ENCODE data around the gene CLCNKA. TPM values are rescaled to one million over a fixed set of nuclear protein-coding genes. Genes with fewer than 3 reads are reported as not detected.
"Not testable (repeated sequence)": the region's sequence is repeated elsewhere in the genome, so short reads cannot be mapped to it uniquely, and the experiment has no call there.

Gene CLCNKA
- total RNA-seq, 1 donor from 2014 or later: not detected

DNA sequence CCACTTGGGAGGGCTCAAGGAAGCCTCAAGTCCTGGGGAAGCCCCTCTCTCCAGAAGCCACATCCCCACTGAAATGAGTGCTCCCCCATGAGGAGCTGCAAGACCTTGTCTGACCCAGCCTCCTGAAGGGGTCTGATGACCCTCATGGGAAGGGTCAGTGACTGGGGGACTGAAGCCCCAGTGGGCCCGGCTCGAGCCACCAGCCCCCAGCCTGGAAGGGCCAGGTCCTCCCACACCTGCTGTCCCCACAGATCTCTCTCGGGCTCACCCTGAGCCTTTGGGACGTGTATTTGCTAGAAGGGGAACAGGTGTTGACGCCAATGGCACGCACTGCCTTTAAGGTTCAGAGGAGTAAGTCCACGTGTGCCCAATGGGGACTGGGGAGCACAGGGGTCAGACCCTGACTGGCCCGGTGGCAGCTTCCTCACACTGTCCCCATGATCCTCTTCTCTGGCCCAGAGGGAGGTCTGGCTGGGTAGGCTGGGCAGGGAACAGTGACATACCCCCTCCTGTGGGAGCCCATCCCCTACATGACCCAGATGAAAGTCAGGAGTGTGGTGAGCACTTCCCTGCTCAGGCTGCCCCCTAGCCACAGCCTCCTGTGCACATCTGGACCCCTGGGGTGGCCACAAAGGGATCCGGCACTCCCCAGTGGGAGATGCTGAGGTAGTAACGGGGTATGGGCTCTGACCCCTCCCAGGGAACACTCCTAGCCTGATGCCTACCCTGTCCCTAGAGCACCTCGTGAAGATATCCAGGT lies 30.2 kb upstream of the CLCNKA start:
- no peak for DNase-seq (ENCODE audit: low spot score)
- Mint-ChIP-seq H3K9me3 (no peaks in the 10 kb centered on the region), H3K27me3 (ENCODE audit: low read depth) (no peaks in the 10 kb centered on the region), H3K36me3 (ENCODE audit: low read depth) (no peaks in the 10 kb centered on the region), H3K27ac (no peak overlapping the region), H3K4me1 (ENCODE audit: low read depth) (no peaks in the 10 kb centered on the region), H3K4me3 (ENCODE audit: low read depth) (no peak overlapping the region)
- intact Hi-C loops (cut with micrococcal nuclease): no loop called here

DNA sequence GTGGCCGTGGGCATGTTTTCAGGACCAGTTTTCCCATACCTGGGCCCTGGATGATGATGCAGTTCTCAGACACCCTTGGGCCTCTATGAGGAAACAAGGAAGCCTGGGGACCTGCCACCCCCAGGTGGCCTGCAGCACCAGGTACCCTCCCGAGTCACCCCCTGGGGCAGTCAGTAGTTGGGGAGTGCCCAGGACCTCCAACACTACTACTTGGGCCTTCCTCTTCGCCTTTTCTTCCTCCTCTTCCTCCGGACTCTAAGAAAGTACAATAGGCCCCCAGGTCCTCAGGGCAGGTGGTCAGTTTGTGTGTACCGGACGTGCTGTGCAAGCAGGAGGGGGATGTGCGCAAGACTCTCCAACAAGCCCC lies 29.7 kb upstream of the CLCNKA start:
- H3K4me3 Mint-ChIP-seq (ENCODE audit: low read depth): no peak overlapping the region
- H3K27ac Mint-ChIP-seq: no peak overlapping the region
- no peak for DNase-seq (ENCODE audit: low spot score)
- H3K4me1 Mint-ChIP-seq (ENCODE audit: low read depth): no peaks in the 10 kb centered on the region
- intact Hi-C loops (cut with micrococcal nuclease): no loop called here
- H3K36me3 Mint-ChIP-seq (ENCODE audit: low read depth): no peaks in the 10 kb centered on the region
- no peaks in the 10 kb centered on the region for H3K9me3 Mint-ChIP-seq
- no peaks in the 10 kb centered on the region for H3K27me3 Mint-ChIP-seq (ENCODE audit: low read depth)

DNA sequence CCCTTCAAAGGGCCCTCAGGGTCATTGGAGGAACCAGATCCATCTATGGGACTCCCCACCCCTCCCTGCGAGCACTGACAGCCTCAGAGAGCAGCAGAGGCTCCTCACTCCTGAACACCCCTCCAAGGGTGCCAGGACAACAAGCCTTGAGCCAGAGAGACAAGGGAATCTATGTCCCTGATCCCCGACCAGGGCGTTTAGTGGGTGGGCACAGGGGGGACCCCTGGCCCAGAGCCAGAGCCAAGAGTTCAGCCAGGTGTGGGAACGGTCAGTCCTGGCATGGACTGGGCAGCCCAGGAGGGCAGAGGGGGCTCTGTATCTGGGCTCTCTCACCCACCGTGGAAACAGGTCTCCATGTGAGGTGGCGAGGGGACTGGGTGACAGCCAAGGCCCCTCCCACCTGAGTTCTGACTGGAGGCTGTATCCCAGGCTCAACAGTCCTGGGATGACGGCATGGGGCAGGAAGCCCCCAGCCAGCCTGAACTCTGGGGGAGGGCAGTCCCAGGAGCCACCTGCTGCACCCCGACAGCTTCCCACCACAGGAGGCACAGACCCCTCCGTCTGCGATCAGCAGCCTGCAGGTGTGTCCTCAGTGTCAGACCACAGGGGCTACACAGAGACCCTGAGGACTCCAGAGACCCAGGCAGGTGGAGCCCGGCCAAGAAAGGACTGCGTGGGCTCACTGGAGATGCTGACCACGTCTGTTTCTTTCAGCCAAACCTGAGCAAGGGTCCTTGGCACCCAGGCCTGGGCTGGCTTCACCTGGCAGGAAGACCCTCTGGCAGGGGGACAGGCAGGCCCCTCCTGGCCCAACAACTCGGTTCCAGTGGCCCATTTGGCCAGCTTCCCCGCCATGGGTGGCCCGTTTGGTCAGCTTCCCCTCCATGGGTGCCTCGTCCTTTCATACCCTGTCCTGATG lies 29.0 kb upstream of the CLCNKA start:
- H3K9me3 Mint-ChIP-seq: no peaks in the 10 kb centered on the region
- H3K27ac Mint-ChIP-seq: no peak overlapping the region
- H3K4me1 Mint-ChIP-seq (ENCODE audit: low read depth): no peaks in the 10 kb centered on the region
- no peaks in the 10 kb centered on the region for H3K27me3 Mint-ChIP-seq (ENCODE audit: low read depth)
- DNase-seq (ENCODE audit: low spot score): no peak
- no peaks in the 10 kb centered on the region for H3K36me3 Mint-ChIP-seq (ENCODE audit: low read depth)
- no peak overlapping the region for H3K4me3 Mint-ChIP-seq (ENCODE audit: low read depth)
- intact Hi-C loops (cut with micrococcal nuclease): no loop called here

GRCh38 chr1:15993666-15994065 lies 28.2 kb upstream of the CLCNKA start:
- Mint-ChIP-seq H3K36me3 (ENCODE audit: low read depth) (no peaks in the 10 kb centered on the region), H3K27me3 (ENCODE audit: low read depth) (peaks cover 4% of the 10 kb centered on the region), H3K4me1 (ENCODE audit: low read depth) (no peaks in the 10 kb centered on the region), H3K27ac (no peak overlapping the region), H3K9me3 (no peaks in the 10 kb centered on the region), H3K4me3 (ENCODE audit: low read depth) (no peak overlapping the region)
- no peak for DNase-seq (ENCODE audit: low spot score)
- intact Hi-C loops (cut with micrococcal nuclease): loop anchor here (1.0 kb wide), 1 partner anchor 178 kb away; no protein-coding TSS in a partner anchor

DNA sequence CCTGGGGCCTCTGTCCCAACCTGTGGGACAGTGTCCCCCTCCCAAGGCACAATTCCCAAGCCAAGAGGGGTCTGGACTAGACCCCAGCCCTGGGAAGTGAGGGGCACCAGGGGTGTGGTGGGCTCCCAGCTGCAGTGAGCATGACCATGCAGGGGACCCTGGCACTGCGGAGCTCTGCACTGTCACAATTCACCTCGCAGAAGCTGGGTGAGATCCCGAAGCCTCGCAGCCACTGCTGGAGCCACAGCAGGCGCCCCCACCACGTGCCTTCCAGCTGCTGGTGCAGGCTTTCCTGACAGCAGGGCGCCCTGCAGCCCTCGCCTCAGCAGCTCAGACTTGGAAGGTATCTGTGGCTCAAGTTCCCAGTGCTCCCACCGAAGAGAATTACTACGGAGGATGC lies 27.8 kb upstream of the CLCNKA start:
- no peaks in the 10 kb centered on the region for H3K9me3 Mint-ChIP-seq
- no peak overlapping the region for H3K27ac Mint-ChIP-seq
- no peak overlapping the region for H3K4me3 Mint-ChIP-seq (ENCODE audit: low read depth)
- no peaks in the 10 kb centered on the region for H3K4me1 Mint-ChIP-seq (ENCODE audit: low read depth)
- intact Hi-C loops (cut with micrococcal nuclease): loop anchor here (1.0 kb wide), 1 partner anchor 179 kb away; no protein-coding TSS in a partner anchor
- no peaks in the 10 kb centered on the region for H3K36me3 Mint-ChIP-seq (ENCODE audit: low read depth)
- DNase-seq (ENCODE audit: low spot score): no peak
- H3K27me3 Mint-ChIP-seq (ENCODE audit: low read depth): peaks cover 6% of the 10 kb centered on the region

DNA sequence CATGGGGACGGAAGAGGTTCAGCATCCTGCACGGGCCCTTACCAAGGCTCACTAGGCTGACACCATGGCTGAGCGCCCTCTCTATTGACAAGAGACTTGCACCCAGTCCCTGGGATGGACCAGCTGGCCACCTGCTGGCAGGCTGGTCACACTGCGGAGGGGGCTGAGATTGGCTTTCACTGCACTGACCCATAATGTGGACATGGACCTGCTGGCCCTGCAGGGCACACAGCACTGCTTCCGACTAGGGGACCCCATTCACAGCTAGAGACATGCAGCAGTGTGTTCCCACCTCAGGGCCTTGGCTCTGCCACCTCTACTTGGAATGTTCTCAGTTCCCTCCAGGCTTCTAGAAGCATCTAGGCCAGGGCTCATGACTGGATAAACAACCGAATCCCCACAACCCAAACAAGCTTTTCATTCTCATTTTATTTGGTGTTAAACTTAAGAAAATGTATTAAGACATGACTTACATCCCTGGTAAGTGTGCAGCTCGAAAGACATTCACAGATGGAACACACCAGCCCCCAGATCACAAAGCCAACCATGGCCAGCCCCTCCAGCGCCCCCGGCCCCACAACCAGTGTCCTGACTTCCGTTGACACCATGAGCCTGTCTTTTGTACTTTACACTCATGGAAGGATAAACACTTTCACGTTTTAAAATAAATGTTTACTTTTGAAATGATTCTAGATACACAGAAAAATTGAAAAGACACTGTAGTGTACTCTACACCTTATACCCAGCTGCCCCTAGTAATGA lies 27.1 kb upstream of the CLCNKA start:
- Mint-ChIP-seq H3K27me3 (ENCODE audit: low read depth) (peaks cover 8% of the 10 kb centered on the region), H3K27ac (no peak overlapping the region), H3K9me3 (no peaks in the 10 kb centered on the region), H3K4me3 (ENCODE audit: low read depth) (no peak overlapping the region), H3K4me1 (ENCODE audit: low read depth) (no peaks in the 10 kb centered on the region), H3K36me3 (ENCODE audit: low read depth) (no peaks in the 10 kb centered on the region)
- intact Hi-C loops (cut with micrococcal nuclease): loop anchor here (1.0 kb wide), 1 partner anchor 179 kb away; no protein-coding TSS in a partner anchor
- peak; percentile 20 for DNase-seq (ENCODE audit: low spot score)

DNA sequence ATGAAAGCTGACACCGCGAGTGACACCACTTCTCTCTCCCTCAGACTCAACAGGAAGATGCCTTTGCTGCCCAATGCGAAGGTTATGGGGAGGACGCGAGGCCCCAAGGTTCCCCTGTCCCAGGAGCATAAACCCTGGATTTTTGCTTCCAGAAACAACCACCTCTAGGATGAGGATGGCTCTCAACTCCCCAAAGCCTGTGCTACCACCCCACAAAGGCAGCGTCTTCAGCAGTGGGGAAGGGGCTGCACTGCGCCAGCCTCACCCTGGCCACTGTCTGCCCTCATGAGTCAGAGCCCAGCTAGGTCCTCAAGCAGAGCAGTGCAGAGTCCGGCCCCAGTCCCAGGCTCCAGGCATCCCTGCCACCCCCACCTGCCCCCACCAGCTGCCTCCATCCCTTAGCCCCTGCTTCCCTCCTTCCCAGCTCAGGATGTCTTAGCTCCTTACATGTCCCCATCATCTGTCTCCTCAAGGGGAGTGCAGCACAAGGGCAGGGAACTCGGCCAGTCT lies 24.7 kb upstream of the CLCNKA start:
- no peaks in the 10 kb centered on the region for H3K4me1 Mint-ChIP-seq (ENCODE audit: low read depth)
- H3K36me3 Mint-ChIP-seq (ENCODE audit: low read depth): no peaks in the 10 kb centered on the region
- H3K4me3 Mint-ChIP-seq (ENCODE audit: low read depth): no peak overlapping the region
- H3K27ac Mint-ChIP-seq: no peak overlapping the region
- H3K27me3 Mint-ChIP-seq (ENCODE audit: low read depth): peaks cover 8% of the 10 kb centered on the region
- no peak for DNase-seq (ENCODE audit: low spot score)
- no peaks in the 10 kb centered on the region for H3K9me3 Mint-ChIP-seq
- intact Hi-C loops (cut with micrococcal nuclease): no loop called here

DNA sequence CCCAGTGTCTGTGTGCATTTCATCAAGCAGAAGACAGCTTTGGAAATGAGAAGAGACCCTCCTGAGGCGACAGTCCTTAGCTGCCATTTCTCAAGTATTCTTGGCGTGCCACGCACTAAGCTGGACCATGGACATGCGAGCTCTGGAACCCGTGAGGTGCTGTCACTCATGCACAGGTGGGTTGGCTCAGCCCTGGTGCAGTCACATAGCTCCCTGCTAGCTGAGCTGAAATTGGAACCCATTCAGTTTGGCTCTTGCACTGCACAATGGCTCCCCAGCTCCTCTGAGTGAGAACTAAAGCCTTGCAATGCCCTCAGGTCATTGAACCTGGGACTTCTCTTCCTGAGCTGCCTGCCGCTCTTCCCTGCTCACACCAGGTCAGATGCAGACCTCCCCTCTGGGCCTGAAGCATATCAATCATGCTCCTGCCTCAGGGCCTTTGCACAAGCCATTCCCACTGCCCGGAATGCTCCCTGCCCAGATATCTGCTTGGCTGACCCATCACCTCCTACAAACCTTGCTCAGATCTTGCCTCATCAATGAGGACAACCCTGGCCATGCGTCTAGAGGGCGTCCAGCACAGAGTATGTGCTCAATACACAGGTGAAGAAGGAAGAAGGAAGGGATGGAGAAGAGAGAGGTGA lies 24.1 kb upstream of the CLCNKA start:
- intact Hi-C loops (cut with micrococcal nuclease): no loop called here
- Mint-ChIP-seq H3K27ac (no peak overlapping the region), H3K36me3 (ENCODE audit: low read depth) (no peaks in the 10 kb centered on the region), H3K4me1 (ENCODE audit: low read depth) (no peaks in the 10 kb centered on the region), H3K27me3 (ENCODE audit: low read depth) (peaks cover 8% of the 10 kb centered on the region), H3K4me3 (ENCODE audit: low read depth) (no peak overlapping the region), H3K9me3 (no peaks in the 10 kb centered on the region)
- DNase-seq (ENCODE audit: low spot score): no peak

DNA sequence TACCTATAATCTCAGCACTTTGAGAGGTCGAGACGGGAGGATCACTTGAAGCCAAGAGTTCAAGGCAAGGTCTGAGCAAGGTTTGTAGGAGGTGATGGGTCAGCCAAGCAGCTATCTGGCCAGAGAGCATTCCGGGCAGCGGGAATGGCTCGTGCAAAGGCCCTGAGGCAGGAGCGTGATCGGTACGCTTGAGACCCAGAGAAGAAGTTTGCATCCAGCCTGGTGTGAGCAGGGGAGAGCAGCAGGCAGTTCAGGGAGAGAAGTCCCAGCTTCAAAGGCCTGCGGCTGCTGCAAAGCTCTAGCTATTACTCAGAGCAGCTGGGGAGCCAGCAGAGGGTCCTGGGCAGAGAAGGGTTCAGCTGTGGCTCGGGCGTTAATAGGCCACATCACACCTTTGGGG lies 22.9 kb upstream of the CLCNKA start:
- Mint-ChIP-seq H3K4me3 (ENCODE audit: low read depth) (no peak overlapping the region), H3K36me3 (ENCODE audit: low read depth) (no peaks in the 10 kb centered on the region), H3K9me3 (no peaks in the 10 kb centered on the region), H3K4me1 (ENCODE audit: low read depth) (no peaks in the 10 kb centered on the region), H3K27me3 (ENCODE audit: low read depth) (peaks cover 8% of the 10 kb centered on the region), H3K27ac (no peak overlapping the region)
- intact Hi-C loops (cut with micrococcal nuclease): no loop called here
- DNase-seq (ENCODE audit: low spot score): no peak

- H3K4me3 Mint-ChIP-seq (ENCODE audit: low read depth); H3K9me3 Mint-ChIP-seq; H3K4me1 Mint-ChIP-seq (ENCODE audit: low read depth); H3K36me3 Mint-ChIP-seq (ENCODE audit: low read depth); H3K27me3 Mint-ChIP-seq (ENCODE audit: low read depth); DNase-seq (ENCODE audit: low spot score); intact Hi-C loops (cut with micrococcal nuclease); H3K27ac Mint-ChIP-seq: not testable (repeated sequence)
These were observed 20.6 kb upstream of the CLCNKA start for GRCh38 chr1:16001274-16001673.

GRCh38 chr1:16005597-16005996 lies 16.2 kb upstream of the CLCNKA start:
- Mint-ChIP-seq H3K27ac (no peak overlapping the region), H3K9me3 (no peaks in the 10 kb centered on the region), H3K27me3 (ENCODE audit: low read depth) (no peaks in the 10 kb centered on the region), H3K4me1 (ENCODE audit: low read depth) (peaks cover 9% of the 10 kb centered on the region), H3K4me3 (ENCODE audit: low read depth) (no peak overlapping the region), H3K36me3 (ENCODE audit: low read depth) (no peaks in the 10 kb centered on the region)
- intact Hi-C loops (cut with micrococcal nuclease): loop anchor here (5.0 kb wide), 1 partner anchor 213 kb away; no protein-coding TSS in a partner anchor
- DNase-seq (ENCODE audit: low spot score): no peak

- intact Hi-C loops (cut with micrococcal nuclease): loop anchor here (5.0 kb wide), 1 partner anchor 214 kb away; no protein-coding TSS in a partner anchor
- H3K36me3 Mint-ChIP-seq (ENCODE audit: low read depth): no peaks in the 10 kb centered on the region
- no peak overlapping the region for H3K27ac Mint-ChIP-seq
- no peaks in the 10 kb centered on the region for H3K9me3 Mint-ChIP-seq
- no peaks in the 10 kb centered on the region for H3K27me3 Mint-ChIP-seq (ENCODE audit: low read depth)
- no peak for DNase-seq (ENCODE audit: low spot score)
- no peak overlapping the region for H3K4me3 Mint-ChIP-seq (ENCODE audit: low read depth)
- H3K4me1 Mint-ChIP-seq (ENCODE audit: low read depth): peaks cover 9% of the 10 kb centered on the region
These were observed 15.8 kb upstream of the CLCNKA start for GRCh38 chr1:16006010-16006409.

Measured in activated T-helper 2 cell treated with anti-CD3 and anti-CD28 coated beads, Interferon-gamma antibody, Interleukin-2, Interleukin-4, amounts not matched to agents 10 μg/mL and 5 μg/mL and 100 μg/mL, durations not matched to agents 14 hours and 24 hours and 36 hours (primary cell).